Hepatocyte (in vitro differentiated cells): ENCODE data around the gene TTLL9.

ENCODE experiments used
- EZH2 ChIP-seq: fragments of 200-600 bp; sonication (generic); IDR thresholded peaks from 2 replicates; pipeline ENCODE4 v1.6.1; 2016; ENCODE audit warnings: antibody characterized with exemption, mild to moderate bottlenecking, borderline replicate concordance
- TF ChIP-seq, protein P1 (sequence below): fragments of 200-600 bp; sonication (generic); IDR thresholded peaks from 2 replicates; pipeline ENCODE4 v1.5.1; 2016; ENCODE audit warnings: antibody characterized with exemption, mild to moderate bottlenecking; ENCODE audit not compliant: poor library complexity

DNA sequence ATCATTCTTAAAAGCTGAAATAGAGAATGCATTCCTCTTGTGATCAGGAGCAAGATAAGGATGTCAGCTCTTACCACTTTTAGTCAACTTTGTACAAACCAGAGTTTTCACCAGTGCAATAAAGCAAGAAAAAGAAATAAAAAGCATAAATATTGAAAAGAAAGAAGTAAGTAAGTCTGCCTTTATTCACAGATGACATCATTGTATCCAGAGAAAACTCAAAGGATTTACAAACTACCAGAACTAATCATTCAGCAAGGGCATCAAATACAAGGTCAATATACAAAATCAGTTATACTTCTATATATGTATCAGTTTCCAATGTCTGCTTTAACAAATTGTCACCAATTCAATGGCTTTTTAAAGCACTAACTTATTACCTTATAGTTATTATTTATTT, 13.4 kb downstream of the TTLL9 start:
- TF ChIP-seq, protein P1, sequence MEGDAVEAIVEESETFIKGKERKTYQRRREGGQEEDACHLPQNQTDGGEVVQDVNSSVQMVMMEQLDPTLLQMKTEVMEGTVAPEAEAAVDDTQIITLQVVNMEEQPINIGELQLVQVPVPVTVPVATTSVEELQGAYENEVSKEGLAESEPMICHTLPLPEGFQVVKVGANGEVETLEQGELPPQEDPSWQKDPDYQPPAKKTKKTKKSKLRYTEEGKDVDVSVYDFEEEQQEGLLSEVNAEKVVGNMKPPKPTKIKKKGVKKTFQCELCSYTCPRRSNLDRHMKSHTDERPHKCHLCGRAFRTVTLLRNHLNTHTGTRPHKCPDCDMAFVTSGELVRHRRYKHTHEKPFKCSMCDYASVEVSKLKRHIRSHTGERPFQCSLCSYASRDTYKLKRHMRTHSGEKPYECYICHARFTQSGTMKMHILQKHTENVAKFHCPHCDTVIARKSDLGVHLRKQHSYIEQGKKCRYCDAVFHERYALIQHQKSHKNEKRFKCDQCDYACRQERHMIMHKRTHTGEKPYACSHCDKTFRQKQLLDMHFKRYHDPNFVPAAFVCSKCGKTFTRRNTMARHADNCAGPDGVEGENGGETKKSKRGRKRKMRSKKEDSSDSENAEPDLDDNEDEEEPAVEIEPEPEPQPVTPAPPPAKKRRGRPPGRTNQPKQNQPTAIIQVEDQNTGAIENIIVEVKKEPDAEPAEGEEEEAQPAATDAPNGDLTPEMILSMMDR = no peak
- no peak for TF ChIP-seq EZH2
